Kidney epithelial cell (primary cell): ENCODE measurements around the gene AKAP8. TPM values are rescaled to one million over a fixed set of nuclear protein-coding genes. Genes with fewer than 3 reads are reported as not detected.

Experiments
- DNase-seq: peaks from one replicate; pipeline ENCODE4 v3.0.0-alpha.2; 2010; ENCODE audit warnings: low read depth
- H3K27me3 ChIP-seq: 2 replicates; pipeline ENCODE4 v1.6.0; 2011; ENCODE audit warnings: low read length; ENCODE audit not compliant: control insufficient read depth, insufficient read depth
- H3K36me3 ChIP-seq: 2 replicates; pipeline ENCODE4 v1.5.1; 2011; ENCODE audit warnings: low read length; ENCODE audit not compliant: control insufficient read depth, insufficient read depth
- H3K4me3 ChIP-seq: 2 replicates; pipeline ENCODE4 v1.5.1; 2011; ENCODE audit warnings: low read depth, mild to moderate bottlenecking, control low read depth, low read length
- total RNA-seq: library from RNA; depleted of rRNA; stranded (reverse); fragments of >200 nt; gene quantifications from 2 replicates; pipeline ENCODE4 v1.2.3, GENCODE V29; 2015
- TF ChIP-seq, protein P1 (sequence below): IDR thresholded peaks from 2 replicates; pipeline ENCODE4 v1.5.1; 2011; ENCODE audit warnings: mild to moderate bottlenecking, moderate library complexity, low read length, control low read depth, inconsistent platforms; ENCODE audit not compliant: insufficient read depth, poor library complexity, severe bottlenecking

Gene AKAP8
- total RNA-seq, 1 donor from 2014 or later: 19.2 TPM

DNA sequence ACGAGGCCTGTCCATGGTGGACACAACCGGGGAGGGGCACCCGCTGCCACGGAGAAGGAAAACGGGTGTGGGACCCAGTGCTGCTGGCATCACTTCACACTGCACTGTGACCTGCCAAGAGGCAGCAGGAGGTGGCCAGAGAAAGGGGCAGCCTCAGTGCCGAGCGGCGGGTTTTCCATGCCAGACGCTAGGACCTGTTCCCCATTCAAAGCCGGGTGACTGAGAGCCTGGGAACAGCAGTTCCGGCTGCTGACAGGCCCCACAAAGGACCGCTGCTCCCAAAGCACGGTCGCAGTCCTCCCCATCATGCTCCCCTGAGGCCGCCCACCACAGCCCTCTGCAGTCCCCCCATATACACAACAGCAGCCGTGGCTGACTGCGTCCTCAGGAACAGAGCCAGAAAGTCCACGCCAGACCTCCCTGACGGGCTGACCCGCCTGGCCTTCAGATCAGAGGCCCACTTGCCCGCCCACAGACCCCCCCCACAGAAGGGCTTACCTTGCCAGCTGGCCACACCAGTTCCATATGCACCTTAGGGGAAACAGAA is 5.4 kb downstream of the AKAP8 start:
- H3K36me3 ChIP-seq: peaks cover 9% of the 10 kb centered on the region
- DNase-seq: no peak
- no peaks in the 10 kb centered on the region for H3K27me3 ChIP-seq
- TF ChIP-seq, protein P1, sequence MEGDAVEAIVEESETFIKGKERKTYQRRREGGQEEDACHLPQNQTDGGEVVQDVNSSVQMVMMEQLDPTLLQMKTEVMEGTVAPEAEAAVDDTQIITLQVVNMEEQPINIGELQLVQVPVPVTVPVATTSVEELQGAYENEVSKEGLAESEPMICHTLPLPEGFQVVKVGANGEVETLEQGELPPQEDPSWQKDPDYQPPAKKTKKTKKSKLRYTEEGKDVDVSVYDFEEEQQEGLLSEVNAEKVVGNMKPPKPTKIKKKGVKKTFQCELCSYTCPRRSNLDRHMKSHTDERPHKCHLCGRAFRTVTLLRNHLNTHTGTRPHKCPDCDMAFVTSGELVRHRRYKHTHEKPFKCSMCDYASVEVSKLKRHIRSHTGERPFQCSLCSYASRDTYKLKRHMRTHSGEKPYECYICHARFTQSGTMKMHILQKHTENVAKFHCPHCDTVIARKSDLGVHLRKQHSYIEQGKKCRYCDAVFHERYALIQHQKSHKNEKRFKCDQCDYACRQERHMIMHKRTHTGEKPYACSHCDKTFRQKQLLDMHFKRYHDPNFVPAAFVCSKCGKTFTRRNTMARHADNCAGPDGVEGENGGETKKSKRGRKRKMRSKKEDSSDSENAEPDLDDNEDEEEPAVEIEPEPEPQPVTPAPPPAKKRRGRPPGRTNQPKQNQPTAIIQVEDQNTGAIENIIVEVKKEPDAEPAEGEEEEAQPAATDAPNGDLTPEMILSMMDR: no peak
- H3K4me3 ChIP-seq: no peak overlapping the region

GRCh38 chr19:15373644-15374043 is 5.9 kb downstream of the AKAP8 start:
- TF ChIP-seq, protein P1: no peak
- no peak for DNase-seq
- Histone ChIP-seq H3K27me3 (no peaks in the 10 kb centered on the region), H3K4me3 (no peak overlapping the region), H3K36me3 (peaks cover 9% of the 10 kb centered on the region)

GRCh38 chr19:15372891-15373301 is 6.7 kb downstream of the AKAP8 start:
- Histone ChIP-seq H3K4me3 (no peak overlapping the region), H3K36me3 (peaks cover 9% of the 10 kb centered on the region), H3K27me3 (no peaks in the 10 kb centered on the region)
- TF ChIP-seq, protein P1: no peak
- no peak for DNase-seq

DNA sequence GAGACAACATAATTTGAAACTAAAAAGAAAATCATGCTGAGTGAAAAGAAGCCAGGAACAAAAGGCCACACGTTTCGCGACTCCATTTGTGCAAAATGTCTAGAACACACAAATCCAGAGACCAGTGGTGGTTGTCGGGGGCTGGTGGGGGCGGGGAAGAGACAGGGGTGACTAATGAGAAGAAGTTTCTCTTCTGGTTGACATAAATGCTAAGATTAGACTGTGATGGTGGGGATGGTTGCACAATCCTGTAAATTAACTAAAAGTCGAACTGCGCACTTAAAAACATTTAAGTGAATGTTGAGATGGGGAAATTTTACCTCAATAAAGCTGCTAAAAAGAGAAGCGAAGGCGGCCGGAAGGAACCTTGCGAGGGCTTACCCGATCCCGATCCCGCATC is 7.1 kb downstream of the AKAP8 start:
- no peak for DNase-seq
- TF ChIP-seq, protein P1: no peak
- Histone ChIP-seq H3K27me3 (no peaks in the 10 kb centered on the region), H3K4me3 (no peak overlapping the region), H3K36me3 (peaks cover 9% of the 10 kb centered on the region)

- no peak for DNase-seq
- TF ChIP-seq, protein P1: no peak
- Histone ChIP-seq H3K36me3 (peaks cover 9% of the 10 kb centered on the region), H3K27me3 (no peaks in the 10 kb centered on the region), H3K4me3 (no peak overlapping the region)
Observed at GRCh38 chr19:15371786-15372380, 7.7 kb downstream of the AKAP8 start.

DNA sequence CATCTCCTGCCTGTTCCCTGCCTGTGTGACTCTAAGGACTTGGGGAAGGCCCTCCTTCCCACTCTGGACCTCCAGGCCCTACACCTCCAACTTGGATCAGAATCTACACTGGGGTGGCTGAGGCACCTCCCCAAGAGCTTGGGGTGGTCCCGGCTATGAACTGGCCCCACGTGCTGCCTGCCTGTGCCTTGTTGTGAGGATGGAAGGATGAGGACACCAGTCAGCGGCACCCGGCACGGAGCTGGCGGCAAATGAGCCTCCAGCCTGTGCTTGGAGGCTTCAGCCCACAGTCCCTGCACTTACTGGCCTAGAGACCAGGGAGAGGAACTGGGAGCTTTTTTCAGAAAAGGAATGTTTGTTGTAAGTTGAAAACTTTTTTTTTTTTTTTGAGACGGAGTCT is 8.5 kb downstream of the AKAP8 start:
- peaks cover 9% of the 10 kb centered on the region for H3K36me3 ChIP-seq
- TF ChIP-seq, protein P1: no peak
- H3K4me3 ChIP-seq: no peak overlapping the region
- H3K27me3 ChIP-seq: no peaks in the 10 kb centered on the region
- no peak for DNase-seq
